PC-3 (cell line): ENCODE results near the gene WNK2.

Experiments
- CTCF ChIP-seq: fragments of 300-600 bp; sonication (generic); conservative IDR thresholded peaks from 2 replicates; pipeline ENCODE4 v1.5.1; 2017; ENCODE audit warnings: antibody characterized with exemption, low read depth, mild to moderate bottlenecking, low read length
- EZH2phosphoT487 ChIP-seq: fragments of 300-600 bp; sonication (generic); IDR thresholded peaks from 2 replicates; pipeline ENCODE4 v1.6.1; 2018; ENCODE audit warnings: mild to moderate bottlenecking, antibody characterized with exemption, low read length, borderline replicate concordance

GRCh38 chr9:93261281-93261680 is 77.3 kb downstream of the WNK2 start:
- TF ChIP-seq CTCF (no peak), EZH2phosphoT487 (no peak)
